HEK293 (cell line): Measurements from ENCODE around the gene LHX2.

Source experiments
- KLF9 ChIP-seq: fragments of 450-650 bp; formaldehyde crosslinking; IDR thresholded peaks from 2 replicates; pipeline ENCODE4 v1.5.1; 2016; ENCODE audit warnings: missing biosample characterization, missing genetic modification characterization, low read depth
- ZNF302 ChIP-seq: fragments of 450-650 bp; formaldehyde crosslinking; IDR thresholded peaks from 2 replicates; pipeline ENCODE4 v1.5.1; 2016; ENCODE audit warnings: missing biosample characterization, missing genetic modification characterization, low read depth

GRCh38 chr9:123996731-123997421 is 14.7 kb upstream of the LHX2 start:
- TF ChIP-seq ZNF302 (tag by site-specific recombination) = no peak
- no peak for TF ChIP-seq KLF9 (tag by site-specific recombination)
